MCF 10A (cell line): ENCODE data around the gene AGL. TPM values are rescaled to one million over a fixed set of nuclear protein-coding genes. Genes with fewer than 3 reads are reported as not detected.

Experiments used
- Bru-seq: library from RNA; stranded (reverse); fragments of 400-500 nt; gene quantifications from one replicate; lab custom pipeline; 2021; lab: Mats Ljungman, UMichigan
- BruChase-seq, 2 experiments: library from RNA; stranded (reverse); fragments of 400-500 nt; gene quantifications; one replicate each; lab custom pipeline; 2021; lab: Mats Ljungman, UMichigan
- BruUV-seq: library from RNA; stranded (reverse); fragments of 400-500 nt; replicated peaks from 2 replicates; lab custom pipeline; 2021; lab: Mats Ljungman, UMichigan
- CTCF ChIA-PET: fragments of 300-600 bp; sonication (Branson Sonifier 250); formaldehyde crosslinking; extraction: SDS; loops from one replicate; lab custom pipeline; 2021; ENCODE audit warnings: antibody characterized with exemption, inconsistent platforms; lab: Yijun Ruan, JAX
- POLR2A ChIA-PET: fragments of 300-600, 350-650 bp; sonication (Branson Sonifier 250); formaldehyde crosslinking; extraction: SDS; loops from one replicate; lab custom pipeline; 2020; ENCODE audit warnings: antibody characterized with exemption, inconsistent platforms; lab: Yijun Ruan, JAX
- DNase-seq: peaks from one replicate; pipeline ENCODE4 v3.0.0-alpha.2; 2018; ENCODE audit not compliant: unreplicated experiment
- H3K27ac Mint-ChIP-seq: one replicate; pipeline ENCODE4 v1.8.0; 2022; ENCODE audit warnings: mild to moderate bottlenecking, low read depth, mixed read lengths; ENCODE audit not compliant: unreplicated experiment
- H3K27me3 Mint-ChIP-seq: one replicate; pipeline ENCODE4 v1.8.0; 2022; ENCODE audit warnings: mixed read lengths; ENCODE audit not compliant: insufficient read depth, unreplicated experiment
- H3K36me3 Mint-ChIP-seq: one replicate; pipeline ENCODE4 v1.8.0; 2022; ENCODE audit warnings: mild to moderate bottlenecking, moderate library complexity, mixed read lengths; ENCODE audit not compliant: insufficient read depth, unreplicated experiment
- H3K4me1 Mint-ChIP-seq: one replicate; pipeline ENCODE4 v1.8.0; 2022; ENCODE audit warnings: mixed read lengths; ENCODE audit not compliant: insufficient read depth, unreplicated experiment
- H3K4me3 Mint-ChIP-seq: one replicate; pipeline ENCODE4 v1.8.0; 2022; ENCODE audit warnings: mild to moderate bottlenecking, moderate library complexity, mixed read lengths; ENCODE audit not compliant: unreplicated experiment
- H3K9me3 Mint-ChIP-seq: one replicate; pipeline ENCODE4 v1.8.0; 2022; ENCODE audit warnings: mixed read lengths; ENCODE audit not compliant: unreplicated experiment
- CTCF ChIP-seq: fragments of 200-600 bp; IDR thresholded peaks from one replicate; pipeline ENCODE4 v1.8.0; 2022; ENCODE audit warnings: antibody characterized with exemption, mild to moderate bottlenecking; ENCODE audit not compliant: unreplicated experiment
- intact Hi-C: fragments of 100-400 bp; cut with micrococcal nuclease; formaldehyde crosslinking; loops from 2 replicates; pipeline ENCODE4 v1.14.1; 2022
- long read RNA-seq: library from polyadenylated mRNA; stranded (forward); transcript quantifications from one replicate; pipeline ENCODE4 v2.0.0, GENCODE V29; 2022
- total RNA-seq: library from RNA; stranded (reverse); gene quantifications from 2 replicates; pipeline ENCODE4 v1.2.3, GENCODE V29; 2022

AGL gene
- 8.9 and 9.1 TPM in 2 replicates for total RNA-seq
- Bru-seq, nascent RNA, result percentile 56 among the genes with signal in this experiment
- percentile 67 among the genes with signal in this experiment for BruChase-seq, experiment 1, labeled RNA remaining after a 6-hour chase
- percentile 63 among the genes with signal in this experiment for BruChase-seq, experiment 2, labeled RNA remaining after a 2-hour chase
- long read RNA-seq, full-length matches to known transcripts, result 2 of 8 reads
- long read RNA-seq, partial matches to known transcripts, result 6 of 8 reads
- long read RNA-seq, other reads (novel, unspliced or antisense), result 0 of 8 reads

GRCh38 chr1:99849744-99850458, at the start of gene AGL:
Gene AGL, plus strand, starts transcription at chr1:99850361. Its CDS starts 682 bp downstream, at chr1:99851043.
- BruUV-seq, result no TSS peak
- H3K36me3 Mint-ChIP-seq, result peaks cover 13% of the 10 kb centered on the region
- ChIA-PET CTCF (interaction anchor here (0.6 to 0.7 kb wide), 3 partner anchors 12 to 609 kb away, joined by 3 to 4 read pairs (median 3); no protein-coding TSS in a partner anchor), POLR2A (interaction anchor here (0.5 to 4.5 kb wide), 17 partner anchors 10 to 1315 kb away, joined by 3 to 34 read pairs (median 4); partner anchors contain the start of genes DBT, FRRS1, RTCA and SASS6)
- H3K9me3 Mint-ChIP-seq, result no peaks in the 10 kb centered on the region
- TF ChIP-seq CTCF, result no peak
- H3K27me3 Mint-ChIP-seq, result no peaks in the 10 kb centered on the region
- peak; percentile 84 for DNase-seq
- peak within 1 kb of the TSS; percentile 85 for H3K27ac Mint-ChIP-seq
- peak within 1 kb of the TSS; percentile 93 for H3K4me3 Mint-ChIP-seq
- intact Hi-C loops, result loop anchor here (1.0 to 2.0 kb wide), 2 partner anchors 122 to 189 kb away; a partner anchor contains a TSS
- H3K4me1 Mint-ChIP-seq, result peaks cover 14% of the 10 kb centered on the region

GRCh38 chr1:99801584-99801983, 48.6 kb upstream of the AGL start:
- TF ChIP-seq CTCF, result no peak
- CTCF ChIA-PET, result interaction anchor here (0.6 to 0.7 kb wide), 2 partner anchors 23 to 43 kb away, joined by 3 to 4 read pairs; no protein-coding TSS in a partner anchor

GRCh38 chr1:99806882-99807281, 43.3 kb upstream of the AGL start:
- Mint-ChIP-seq H3K27me3 (no peaks in the 10 kb centered on the region), H3K4me3 (no peak overlapping the region), H3K27ac (no peak overlapping the region), H3K36me3 (no peaks in the 10 kb centered on the region), H3K4me1 (no peaks in the 10 kb centered on the region), H3K9me3 (no peaks in the 10 kb centered on the region)
- DNase-seq, result no peak
- BruUV-seq, result no TSS peak
- TF ChIP-seq CTCF, result no peak
- ChIA-PET POLR2A (interaction anchor here (0.6 to 1.3 kb wide), 2 partner anchors 26 to 141 kb away, joined by 3 read pairs; no protein-coding TSS in a partner anchor), CTCF (interaction anchor here (0.6 to 2.2 kb wide), 9 partner anchors 163 to 1056 kb away, joined by 3 to 19 read pairs (median 4); partner anchors contain the start of gene SLC35A3)
- intact Hi-C loops, result loop anchor here (5.0 kb wide), 2 partner anchors 165 to 325 kb away; partner anchors contain the start of genes SASS6 and TRMT13

More at GRCh38 chr1:99801584-99801983, 48.6 kb upstream of the AGL start:
- no peaks in the 10 kb centered on the region for H3K36me3 Mint-ChIP-seq
- H3K4me3 Mint-ChIP-seq, result no peak overlapping the region
- intact Hi-C loops, result no loop called here
- no peaks in the 10 kb centered on the region for H3K9me3 Mint-ChIP-seq
- BruUV-seq, result no TSS peak
- POLR2A ChIA-PET, result no interaction called here
- no peaks in the 10 kb centered on the region for H3K4me1 Mint-ChIP-seq
- no peak for DNase-seq
- no peak overlapping the region for H3K27ac Mint-ChIP-seq
- H3K27me3 Mint-ChIP-seq, result no peaks in the 10 kb centered on the region
